ENCODE measurements around the gene ERMP1.
"Not testable (repeated sequence)": the region's sequence is repeated elsewhere in the genome, so short reads cannot be mapped to it uniquely, and the experiment has no call there.

ERMP1 gene

DNA sequence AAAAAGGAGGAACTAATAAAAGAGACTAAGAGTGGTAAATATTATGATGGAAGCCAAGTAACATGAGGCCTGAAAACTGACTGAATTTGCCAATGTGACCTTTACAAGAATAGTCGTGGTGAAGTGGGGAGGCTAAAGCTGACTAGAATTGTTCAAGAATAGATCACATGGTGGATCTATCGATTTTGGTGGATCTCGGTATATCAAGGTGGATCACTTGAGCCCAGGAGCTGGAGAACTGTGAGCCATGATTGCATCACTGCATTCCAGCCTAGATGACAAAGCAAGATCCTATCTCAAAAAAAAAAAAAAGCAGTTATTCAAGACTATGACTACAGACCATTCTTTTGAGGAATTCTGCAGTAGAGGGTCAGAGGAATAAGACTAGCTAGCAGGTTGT, 15.1 kb downstream of the ERMP1 start:
- TF ChIP-seq, protein P1, sequence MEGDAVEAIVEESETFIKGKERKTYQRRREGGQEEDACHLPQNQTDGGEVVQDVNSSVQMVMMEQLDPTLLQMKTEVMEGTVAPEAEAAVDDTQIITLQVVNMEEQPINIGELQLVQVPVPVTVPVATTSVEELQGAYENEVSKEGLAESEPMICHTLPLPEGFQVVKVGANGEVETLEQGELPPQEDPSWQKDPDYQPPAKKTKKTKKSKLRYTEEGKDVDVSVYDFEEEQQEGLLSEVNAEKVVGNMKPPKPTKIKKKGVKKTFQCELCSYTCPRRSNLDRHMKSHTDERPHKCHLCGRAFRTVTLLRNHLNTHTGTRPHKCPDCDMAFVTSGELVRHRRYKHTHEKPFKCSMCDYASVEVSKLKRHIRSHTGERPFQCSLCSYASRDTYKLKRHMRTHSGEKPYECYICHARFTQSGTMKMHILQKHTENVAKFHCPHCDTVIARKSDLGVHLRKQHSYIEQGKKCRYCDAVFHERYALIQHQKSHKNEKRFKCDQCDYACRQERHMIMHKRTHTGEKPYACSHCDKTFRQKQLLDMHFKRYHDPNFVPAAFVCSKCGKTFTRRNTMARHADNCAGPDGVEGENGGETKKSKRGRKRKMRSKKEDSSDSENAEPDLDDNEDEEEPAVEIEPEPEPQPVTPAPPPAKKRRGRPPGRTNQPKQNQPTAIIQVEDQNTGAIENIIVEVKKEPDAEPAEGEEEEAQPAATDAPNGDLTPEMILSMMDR (conservative IDR thresholded peaks at IDR 0.05) = no peak
- no peak for TF ChIP-seq ZFX (IDR thresholded peaks at IDR 0.05)
- H3K27ac ChIP-seq = no peak overlapping the region

DNA sequence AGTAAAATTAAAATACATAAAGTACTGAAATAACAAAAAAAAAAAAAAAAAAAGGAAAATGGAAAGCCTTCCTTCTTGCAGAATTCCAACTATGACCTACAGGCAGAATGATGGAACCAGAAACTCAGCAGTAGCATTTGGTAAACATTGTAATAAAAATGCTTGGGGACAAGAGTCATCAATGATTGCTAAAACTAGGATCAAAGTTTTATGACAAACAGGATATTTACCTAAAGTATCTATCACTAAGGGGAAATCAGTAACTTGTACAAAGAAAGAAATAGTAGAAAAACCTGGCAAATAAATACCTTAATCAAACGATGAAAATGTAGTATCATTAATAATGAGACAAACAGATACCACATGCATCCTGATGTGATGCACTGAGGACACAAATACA, 17.5 kb downstream of the ERMP1 start:
- no peak overlapping the region for H3K27ac ChIP-seq
- no peak for TF ChIP-seq ZFX (IDR thresholded peaks at IDR 0.05)
- TF ChIP-seq, protein P1 (conservative IDR thresholded peaks at IDR 0.05) = no peak

DNA sequence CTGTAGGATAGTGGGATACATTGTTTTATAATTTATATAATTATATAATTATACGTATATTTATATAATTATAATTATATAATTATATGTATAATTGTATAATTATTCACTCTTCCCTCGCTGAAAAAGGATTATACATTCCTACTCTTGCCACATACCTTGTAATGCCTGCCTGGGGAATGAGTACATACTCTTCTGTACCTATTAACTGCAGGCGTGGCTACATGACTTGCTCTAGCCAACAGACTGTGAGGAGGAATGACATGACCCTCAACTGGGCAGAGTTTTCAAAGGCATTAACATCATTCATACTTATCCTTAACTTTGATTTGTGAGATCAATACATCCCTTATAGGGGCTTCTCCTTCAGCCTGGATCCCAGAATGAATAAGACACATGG, 19.1 kb downstream of the ERMP1 start:
- TF ChIP-seq ZFX (IDR thresholded peaks at IDR 0.05) = no peak
- TF ChIP-seq, protein P1 (conservative IDR thresholded peaks at IDR 0.05) = no peak
- H3K27ac ChIP-seq = no peak overlapping the region

DNA sequence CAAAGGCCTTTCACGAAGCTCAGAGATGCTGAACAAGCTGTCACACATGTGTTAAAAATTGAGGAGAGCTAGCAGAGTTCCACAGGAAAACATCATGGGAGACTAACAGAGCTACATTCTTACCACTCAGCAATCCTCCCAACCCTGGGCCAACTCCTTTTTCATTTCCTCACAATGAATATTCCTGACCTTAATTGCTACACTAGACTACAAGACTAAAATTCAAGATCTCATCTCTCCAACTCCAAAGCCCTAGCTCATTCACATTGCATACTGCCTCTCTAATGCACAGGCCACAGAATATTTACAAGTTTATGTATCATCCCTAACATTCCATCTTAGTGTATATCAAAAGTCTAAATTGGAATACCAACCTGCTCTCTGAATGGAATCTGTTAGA, 21.2 kb downstream of the ERMP1 start:
- TF ChIP-seq ZFX (IDR thresholded peaks at IDR 0.05) = no peak
- TF ChIP-seq, protein P1 (conservative IDR thresholded peaks at IDR 0.05) = no peak
- H3K27ac ChIP-seq = no peak overlapping the region

DNA sequence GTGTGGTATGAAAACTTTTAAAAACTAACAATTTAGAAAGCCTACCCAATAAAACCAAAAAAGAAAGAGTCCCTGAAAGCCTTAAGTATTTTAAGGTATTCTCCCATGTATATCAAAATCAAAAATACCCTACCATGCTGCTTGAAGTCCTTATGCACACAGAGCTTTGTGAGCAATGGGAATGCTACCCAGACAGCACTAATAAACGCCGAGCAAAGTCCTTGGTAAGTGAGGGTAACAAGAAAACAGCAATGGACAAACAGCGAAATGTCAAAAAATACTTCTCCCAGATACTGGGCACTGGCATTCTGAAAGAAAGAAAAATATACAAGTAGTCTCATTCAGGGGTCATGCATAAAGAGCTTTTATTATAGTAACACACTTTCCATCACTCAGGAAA, 27.4 kb downstream of the ERMP1 start:
- no peak overlapping the region for H3K27ac ChIP-seq
- TF ChIP-seq, protein P1 (conservative IDR thresholded peaks at IDR 0.05) = no peak
- TF ChIP-seq ZFX (IDR thresholded peaks at IDR 0.05) = no peak

DNA sequence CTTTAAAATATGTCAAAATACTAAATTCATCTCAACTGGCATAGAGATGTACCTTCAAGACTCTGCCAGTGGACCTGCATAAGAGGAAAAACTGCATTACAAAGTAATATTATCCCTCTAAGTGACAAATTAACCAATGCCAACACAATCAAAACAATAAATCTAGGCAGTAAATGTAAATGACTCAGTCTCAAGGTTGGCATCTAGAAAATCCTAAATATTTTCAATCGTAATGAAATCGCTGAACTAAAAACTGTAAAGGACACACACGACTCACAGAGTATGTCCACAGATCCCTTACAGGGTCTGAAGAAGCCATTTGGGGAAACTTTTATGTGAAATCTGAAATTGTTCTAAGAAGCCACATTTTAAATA, 31.2 kb downstream of the ERMP1 start:
- H3K27ac ChIP-seq = no peak overlapping the region
- TF ChIP-seq ZFX (IDR thresholded peaks at IDR 0.05) = no peak
- TF ChIP-seq, protein P1 (conservative IDR thresholded peaks at IDR 0.05) = no peak

DNA sequence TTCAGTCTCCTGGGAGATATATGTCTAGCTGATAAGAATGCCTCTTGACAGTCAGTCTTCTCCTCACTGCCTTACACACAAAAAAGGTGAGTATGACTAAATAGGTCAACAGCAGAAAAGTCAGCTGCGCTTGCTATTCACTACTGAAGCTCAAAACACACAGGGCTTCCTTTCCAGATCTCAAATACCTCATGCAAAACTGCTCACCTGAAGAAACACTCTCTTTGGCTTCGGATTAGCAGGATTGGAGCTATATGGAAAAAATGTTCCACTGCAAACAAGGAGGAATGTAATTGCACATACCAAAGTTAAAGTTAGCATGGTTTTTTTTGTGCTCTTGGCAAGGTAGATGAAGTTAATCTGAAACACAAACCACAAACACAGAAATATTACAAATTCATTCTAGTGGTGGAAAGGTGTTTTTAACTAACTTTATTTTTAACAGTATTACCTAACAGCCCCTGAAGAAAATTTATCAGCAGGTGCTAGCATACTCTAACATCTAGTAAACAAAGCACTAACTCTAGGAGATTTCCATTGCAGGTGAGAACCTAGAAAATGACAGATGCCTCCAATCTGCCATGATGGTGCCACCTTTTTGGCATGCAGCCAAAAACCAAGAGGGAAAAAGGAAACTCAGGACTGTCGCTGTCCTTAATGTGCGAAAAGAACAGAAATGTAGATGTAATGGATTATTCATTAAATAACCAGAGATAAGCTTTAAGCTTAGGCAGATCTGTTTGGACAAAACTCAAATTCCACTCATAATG, 31.8 kb downstream of the ERMP1 start:
- H3K27ac ChIP-seq = no peak overlapping the region
- TF ChIP-seq, protein P1 (conservative IDR thresholded peaks at IDR 0.05) = no peak
- TF ChIP-seq ZFX (IDR thresholded peaks at IDR 0.05) = no peak

DNA sequence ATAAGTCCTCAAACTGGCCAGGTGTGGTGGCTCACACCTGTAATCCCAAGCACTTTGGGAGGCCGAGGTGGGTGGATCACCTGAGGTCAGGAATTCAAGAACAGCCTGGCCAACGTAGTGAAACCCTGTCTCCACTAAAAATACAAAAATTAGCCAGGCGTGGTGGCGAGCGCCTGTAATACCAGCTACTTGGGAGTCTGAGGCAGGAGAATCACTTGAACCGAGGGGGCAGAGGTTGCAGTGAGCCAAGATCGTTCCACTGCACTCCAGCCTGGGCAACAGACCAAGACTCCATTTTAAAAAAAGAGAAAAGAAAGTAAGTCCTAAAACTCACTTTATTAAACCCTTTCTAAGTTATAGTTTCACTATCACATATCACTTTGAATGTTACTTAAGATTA, 32.5 kb downstream of the ERMP1 start:
- H3K27ac ChIP-seq = not testable (repeated sequence)
